Testis (tissue), 2 donors: ENCODE results near the gene RSL24D1.

Experiments used
- POLR2A ChIP-seq: fragments of 450-650 bp; IDR thresholded peaks from one replicate; pipeline ENCODE4 v1.6.1; 2017; ENCODE audit warnings: antibody characterized with exemption, mild to moderate bottlenecking, moderate library complexity
- TF ChIP-seq, protein P1 (sequence below), 3 experiments: fragments of 450-650 bp in 2 of 3; fragments of 200-600 bp in 1 of 3; sonication (generic) in 1 of 3; IDR thresholded peaks; one replicate each; pipeline ENCODE4 v1.5.1; 2016 to 2019; ENCODE audit warnings: antibody characterized with exemption in 3 of 3, mild to moderate bottlenecking in 2 of 3, moderate library complexity in 1 of 3

DNA sequence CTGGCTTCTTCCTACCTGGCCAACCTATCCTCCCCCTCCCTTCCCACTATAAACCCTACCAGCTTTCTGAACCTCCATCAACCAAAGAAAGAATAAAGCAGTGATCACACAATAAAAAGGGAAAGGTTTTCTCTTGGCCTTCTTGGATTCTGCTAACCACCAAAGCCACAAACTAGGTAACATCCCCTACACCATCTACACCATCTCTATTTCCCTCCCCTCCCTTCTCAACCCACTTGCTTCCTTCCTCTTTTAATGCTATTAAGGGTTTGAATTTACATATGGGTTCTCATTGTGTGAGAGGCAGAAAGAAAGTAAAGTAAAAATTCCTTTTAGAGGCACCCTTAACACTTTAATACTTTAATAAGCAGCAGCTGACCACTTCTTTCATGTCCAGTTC lies 25.8 kb upstream of the RSL24D1 start:
- TF ChIP-seq, protein P1, sequence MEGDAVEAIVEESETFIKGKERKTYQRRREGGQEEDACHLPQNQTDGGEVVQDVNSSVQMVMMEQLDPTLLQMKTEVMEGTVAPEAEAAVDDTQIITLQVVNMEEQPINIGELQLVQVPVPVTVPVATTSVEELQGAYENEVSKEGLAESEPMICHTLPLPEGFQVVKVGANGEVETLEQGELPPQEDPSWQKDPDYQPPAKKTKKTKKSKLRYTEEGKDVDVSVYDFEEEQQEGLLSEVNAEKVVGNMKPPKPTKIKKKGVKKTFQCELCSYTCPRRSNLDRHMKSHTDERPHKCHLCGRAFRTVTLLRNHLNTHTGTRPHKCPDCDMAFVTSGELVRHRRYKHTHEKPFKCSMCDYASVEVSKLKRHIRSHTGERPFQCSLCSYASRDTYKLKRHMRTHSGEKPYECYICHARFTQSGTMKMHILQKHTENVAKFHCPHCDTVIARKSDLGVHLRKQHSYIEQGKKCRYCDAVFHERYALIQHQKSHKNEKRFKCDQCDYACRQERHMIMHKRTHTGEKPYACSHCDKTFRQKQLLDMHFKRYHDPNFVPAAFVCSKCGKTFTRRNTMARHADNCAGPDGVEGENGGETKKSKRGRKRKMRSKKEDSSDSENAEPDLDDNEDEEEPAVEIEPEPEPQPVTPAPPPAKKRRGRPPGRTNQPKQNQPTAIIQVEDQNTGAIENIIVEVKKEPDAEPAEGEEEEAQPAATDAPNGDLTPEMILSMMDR (IDR thresholded peaks at IDR 0.05): no peak
- no peak for TF ChIP-seq POLR2A
